ENCODE measurements around the gene SNTN.
"Not testable (repeated sequence)": the region's sequence is repeated elsewhere in the genome, so short reads cannot be mapped to it uniquely, and the experiment has no call there.

The SNTN gene

GRCh38 chr3:63639806-63640205 is 12.7 kb upstream of the SNTN start:
- no peaks in the 10 kb centered on the region for H3K4me1 ChIP-seq (ENCODE audit: control insufficient read depth in 5 of 5, insufficient read depth in 5 of 5, low read length in 5 of 5)
- no peaks in the 10 kb centered on the region for H3K36me3 ChIP-seq (ENCODE audit: control insufficient read depth in 5 of 5, insufficient read depth in 5 of 5, low read length in 5 of 5)
- no peak overlapping the region for H3K4me3 ChIP-seq (ENCODE audit: low read depth in 1 of 5, low read length in 5 of 5)
- no peak overlapping the region for H3K27ac ChIP-seq (ENCODE audit: low read depth, low read length)
- H3K27me3 ChIP-seq (ENCODE audit: control insufficient read depth in 5 of 5, insufficient read depth in 4 of 5, low read length in 5 of 5), result no peaks in the 10 kb centered on the region
- H3K9me3 ChIP-seq (ENCODE audit: control insufficient read depth in 5 of 5, low read length in 5 of 5), result peaks cover 0 to 5% (median 0%) of the 10 kb centered on the region in 5 donors
- H3K9ac ChIP-seq (ENCODE audit: low read length in 5 of 5), result no peak overlapping the region

DNA sequence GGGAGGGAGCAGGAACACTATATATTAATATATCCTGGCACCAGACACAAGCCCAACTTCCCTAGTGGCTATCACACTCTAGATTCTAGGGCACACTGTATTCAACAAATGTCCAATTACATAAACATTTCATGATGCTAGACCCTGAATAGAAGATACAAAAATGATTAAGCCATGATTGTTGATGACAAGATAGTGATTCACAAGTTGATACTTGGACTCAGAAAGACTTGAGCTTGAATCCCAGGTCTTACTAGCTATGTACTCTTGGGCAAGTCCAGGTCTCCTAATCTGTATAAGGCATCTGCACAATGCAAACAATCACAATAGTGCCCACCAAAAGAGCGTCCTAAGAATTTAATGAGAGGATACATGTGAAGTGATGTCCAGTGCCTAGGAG is 10.0 kb upstream of the SNTN start:
- Histone ChIP-seq H3K27ac (ENCODE audit: low read depth, low read length) (no peak overlapping the region), H3K27me3 (ENCODE audit: control insufficient read depth in 5 of 5, insufficient read depth in 4 of 5, low read length in 5 of 5) (no peaks in the 10 kb centered on the region), H3K4me3 (ENCODE audit: low read depth in 1 of 5, low read length in 5 of 5) (no peak overlapping the region), H3K9me3 (ENCODE audit: control insufficient read depth in 5 of 5, low read length in 5 of 5) (peaks cover 0 to 5% (median 0%) of the 10 kb centered on the region in 5 donors), H3K4me1 (ENCODE audit: control insufficient read depth in 5 of 5, insufficient read depth in 5 of 5, low read length in 5 of 5) (no peaks in the 10 kb centered on the region), H3K9ac (ENCODE audit: low read length in 5 of 5) (no peak overlapping the region), H3K36me3 (ENCODE audit: control insufficient read depth in 5 of 5, insufficient read depth in 5 of 5, low read length in 5 of 5) (no peaks in the 10 kb centered on the region)

DNA sequence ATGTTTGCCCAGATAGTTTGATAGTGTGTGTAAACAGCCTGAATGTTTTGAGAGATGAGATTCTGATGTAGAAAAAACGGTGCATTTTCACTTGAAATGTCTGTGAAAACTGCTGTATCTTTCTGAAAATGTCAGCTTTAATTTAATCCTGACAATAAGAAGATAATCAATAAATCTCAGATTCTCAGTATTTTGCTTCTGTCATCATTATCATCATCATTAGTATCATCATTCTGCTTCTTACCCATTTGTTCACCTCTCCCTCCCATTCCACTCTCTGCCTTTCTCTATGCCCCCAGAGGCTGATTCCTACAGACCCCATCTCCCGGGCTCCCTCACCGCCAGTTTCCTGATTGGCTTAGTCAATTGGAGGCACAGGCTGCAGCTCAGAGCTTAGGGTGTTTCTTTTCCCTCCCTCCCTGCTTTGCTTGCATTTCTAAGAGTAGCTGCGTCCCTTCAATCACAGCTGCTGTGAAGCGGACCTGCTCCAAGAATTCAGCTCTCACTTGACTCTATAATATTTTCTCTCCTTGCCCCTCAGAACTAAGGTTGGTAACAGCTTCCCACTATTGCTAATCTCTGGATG is 8.2 kb upstream of the SNTN start:
- no peak overlapping the region for H3K4me3 ChIP-seq (ENCODE audit: low read depth in 1 of 5, low read length in 5 of 5)
- H3K27ac ChIP-seq (ENCODE audit: low read depth, low read length), result no peak overlapping the region
- H3K9me3 ChIP-seq (ENCODE audit: control insufficient read depth in 5 of 5, low read length in 5 of 5), result peaks cover 0 to 5% (median 0%) of the 10 kb centered on the region in 5 donors
- no peaks in the 10 kb centered on the region for H3K27me3 ChIP-seq (ENCODE audit: control insufficient read depth in 5 of 5, insufficient read depth in 4 of 5, low read length in 5 of 5)
- no peaks in the 10 kb centered on the region for H3K4me1 ChIP-seq (ENCODE audit: control insufficient read depth in 5 of 5, insufficient read depth in 5 of 5, low read length in 5 of 5)
- H3K9ac ChIP-seq (ENCODE audit: low read length in 5 of 5), result no peak overlapping the region
- no peaks in the 10 kb centered on the region for H3K36me3 ChIP-seq (ENCODE audit: control insufficient read depth in 5 of 5, insufficient read depth in 5 of 5, low read length in 5 of 5)

DNA sequence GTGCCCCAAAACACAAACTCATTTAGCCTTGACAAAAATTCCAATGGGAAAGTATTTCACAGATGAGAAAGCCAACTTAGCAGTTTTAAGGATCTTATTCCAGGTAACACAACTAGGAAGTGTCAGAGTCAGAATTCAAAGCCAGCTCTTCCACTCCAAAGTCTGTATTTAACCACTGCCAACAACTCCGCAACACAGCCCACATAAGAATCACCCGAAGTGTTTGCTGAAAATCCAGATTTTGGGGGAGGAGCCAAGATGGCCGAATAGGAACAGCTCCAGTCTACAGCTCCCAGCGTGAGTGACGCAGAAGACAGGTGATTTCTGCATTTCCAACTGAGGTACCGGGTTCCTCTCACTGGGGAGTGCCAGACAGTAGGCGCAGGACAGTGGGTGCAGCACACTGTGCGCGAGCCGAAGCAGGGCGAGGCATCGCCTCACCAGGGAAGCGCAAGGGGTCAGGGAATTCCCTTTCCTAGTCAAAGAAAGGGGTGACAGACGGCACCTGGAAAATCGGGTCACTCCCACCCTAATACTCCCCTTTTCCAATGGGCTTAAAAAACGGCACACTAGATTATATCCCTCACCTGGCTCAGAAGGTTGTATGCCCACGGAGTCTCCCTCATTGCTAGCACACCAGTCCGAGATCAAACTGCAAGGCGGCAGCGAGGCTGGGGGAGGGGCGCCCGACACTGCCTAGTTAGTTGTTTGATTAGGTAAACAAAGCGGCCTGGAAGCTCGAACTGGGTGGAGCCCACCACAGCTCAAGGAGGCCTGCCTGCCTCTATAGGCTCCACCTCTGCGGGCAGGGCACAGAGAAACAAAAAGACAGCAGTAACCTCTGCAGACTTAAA is 7.3 kb upstream of the SNTN start:
- not testable (repeated sequence) for H3K9ac ChIP-seq (ENCODE audit: low read length in 5 of 5); H3K27me3 ChIP-seq (ENCODE audit: control insufficient read depth in 5 of 5, insufficient read depth in 4 of 5, low read length in 5 of 5); H3K9me3 ChIP-seq (ENCODE audit: control insufficient read depth in 5 of 5, low read length in 5 of 5); H3K4me1 ChIP-seq (ENCODE audit: control insufficient read depth in 5 of 5, insufficient read depth in 5 of 5, low read length in 5 of 5); H3K27ac ChIP-seq (ENCODE audit: low read depth, low read length); H3K36me3 ChIP-seq (ENCODE audit: control insufficient read depth in 5 of 5, insufficient read depth in 5 of 5, low read length in 5 of 5); H3K4me3 ChIP-seq (ENCODE audit: low read depth in 1 of 5, low read length in 5 of 5)

GRCh38 chr3:63654211-63654610 is 1.7 kb downstream of the SNTN start:
- Histone ChIP-seq H3K9me3 (ENCODE audit: control insufficient read depth in 5 of 5, low read length in 5 of 5) (no peaks in the 10 kb centered on the region), H3K36me3 (ENCODE audit: control insufficient read depth in 5 of 5, insufficient read depth in 5 of 5, low read length in 5 of 5) (no peaks in the 10 kb centered on the region)

DNA sequence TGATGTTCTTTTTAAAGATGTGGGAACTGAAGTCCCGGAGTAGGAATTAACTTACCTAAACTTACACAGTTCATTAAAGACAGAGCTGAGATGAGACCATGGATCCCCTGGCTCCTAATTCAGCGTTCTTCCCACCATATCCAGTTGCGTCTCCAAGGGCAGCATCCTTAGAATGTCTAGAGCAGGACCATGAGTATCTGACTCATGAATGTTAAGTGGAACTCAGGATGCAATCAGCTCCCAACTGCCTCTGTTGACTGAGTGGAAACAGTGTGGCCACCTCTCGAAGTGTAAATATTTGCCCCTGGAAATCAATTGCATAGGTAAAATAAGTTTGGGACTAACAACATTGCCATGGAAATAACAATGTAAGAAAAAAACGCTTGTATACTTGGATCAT is 2.5 kb downstream of the SNTN start:
- Histone ChIP-seq H3K4me1 (ENCODE audit: control insufficient read depth in 5 of 5, insufficient read depth in 5 of 5, low read length in 5 of 5) (peaks cover 0 to 12% (median 0%) of the 10 kb centered on the region in 5 donors), H3K36me3 (ENCODE audit: control insufficient read depth in 5 of 5, insufficient read depth in 5 of 5, low read length in 5 of 5) (no peaks in the 10 kb centered on the region), H3K9ac (ENCODE audit: low read length in 5 of 5) (no peak overlapping the region)

More at GRCh38 chr3:63654211-63654610, 1.7 kb downstream of the SNTN start:
- Histone ChIP-seq H3K4me1 (ENCODE audit: control insufficient read depth in 5 of 5, insufficient read depth in 5 of 5, low read length in 5 of 5) (peaks cover 0 to 12% (median 0%) of the 10 kb centered on the region in 5 donors), H3K27ac (ENCODE audit: low read depth, low read length) (no peak overlapping the region), H3K9ac (ENCODE audit: low read length in 5 of 5) (no peak overlapping the region), H3K27me3 (ENCODE audit: control insufficient read depth in 5 of 5, insufficient read depth in 4 of 5, low read length in 5 of 5) (no peaks in the 10 kb centered on the region), H3K4me3 (ENCODE audit: low read depth in 1 of 5, low read length in 5 of 5) (no peak overlapping the region)

DNA sequence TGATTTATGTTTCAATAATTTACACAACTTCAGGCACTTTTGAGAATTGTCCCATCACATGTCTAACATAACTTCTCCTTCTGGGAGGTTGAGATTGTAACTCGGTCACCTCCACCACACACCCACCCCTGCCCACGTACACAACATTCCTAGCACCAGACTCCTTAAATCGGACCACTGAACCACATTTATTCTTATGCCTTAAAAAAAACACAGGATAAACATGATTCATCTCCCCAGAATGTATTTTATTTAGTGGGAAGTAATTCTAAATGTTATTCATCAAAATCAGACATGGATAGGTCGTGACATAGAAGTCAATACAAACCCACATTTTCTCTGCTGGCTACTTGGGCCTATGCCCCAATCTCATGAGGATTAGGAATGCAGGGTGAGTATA is 3.0 kb downstream of the SNTN start:
- Histone ChIP-seq H3K36me3 (ENCODE audit: control insufficient read depth in 5 of 5, insufficient read depth in 5 of 5, low read length in 5 of 5) (no peaks in the 10 kb centered on the region), H3K27ac (ENCODE audit: low read depth, low read length) (no peak overlapping the region), H3K9ac (ENCODE audit: low read length in 5 of 5) (no peak overlapping the region), H3K4me1 (ENCODE audit: control insufficient read depth in 5 of 5, insufficient read depth in 5 of 5, low read length in 5 of 5) (peaks cover 0 to 12% (median 0%) of the 10 kb centered on the region in 5 donors), H3K4me3 (ENCODE audit: low read depth in 1 of 5, low read length in 5 of 5) (no peak overlapping the region), H3K9me3 (ENCODE audit: control insufficient read depth in 5 of 5, low read length in 5 of 5) (no peaks in the 10 kb centered on the region), H3K27me3 (ENCODE audit: control insufficient read depth in 5 of 5, insufficient read depth in 4 of 5, low read length in 5 of 5) (no peaks in the 10 kb centered on the region)

More for the DNA sequence above, 2.5 kb downstream of the SNTN start:
- H3K27ac ChIP-seq (ENCODE audit: low read depth, low read length), result no peak overlapping the region
- no peaks in the 10 kb centered on the region for H3K27me3 ChIP-seq (ENCODE audit: control insufficient read depth in 5 of 5, insufficient read depth in 4 of 5, low read length in 5 of 5)
- H3K4me3 ChIP-seq (ENCODE audit: low read depth in 1 of 5, low read length in 5 of 5), result no peak overlapping the region
- no peaks in the 10 kb centered on the region for H3K9me3 ChIP-seq (ENCODE audit: control insufficient read depth in 5 of 5, low read length in 5 of 5)

DNA sequence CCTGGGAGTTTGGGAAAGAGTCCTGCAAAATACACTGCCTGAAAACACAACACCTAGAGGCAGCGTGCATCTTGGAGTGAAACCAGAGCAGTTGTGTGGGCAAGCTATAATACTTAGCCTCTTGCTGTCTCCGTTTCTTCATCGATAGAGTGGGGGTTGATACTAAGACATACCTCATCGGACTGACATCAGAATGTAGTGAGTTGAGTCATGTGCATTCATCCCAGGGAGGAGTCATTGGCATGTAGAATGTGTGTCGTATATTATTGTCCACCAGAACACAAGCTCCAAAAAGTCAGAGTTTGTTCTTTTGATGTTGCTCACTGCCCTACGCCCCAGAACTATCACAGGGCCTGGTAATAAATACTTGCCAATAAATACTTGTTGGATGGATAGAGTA is 4.3 kb downstream of the SNTN start:
- Histone ChIP-seq H3K9ac (ENCODE audit: low read length in 5 of 5) (no peak overlapping the region), H3K4me1 (ENCODE audit: control insufficient read depth in 5 of 5, insufficient read depth in 5 of 5, low read length in 5 of 5) (peaks cover 0 to 12% (median 0%) of the 10 kb centered on the region in 5 donors), H3K36me3 (ENCODE audit: control insufficient read depth in 5 of 5, insufficient read depth in 5 of 5, low read length in 5 of 5) (no peaks in the 10 kb centered on the region), H3K27ac (ENCODE audit: low read depth, low read length) (no peak overlapping the region), H3K4me3 (ENCODE audit: low read depth in 1 of 5, low read length in 5 of 5) (no peak overlapping the region), H3K27me3 (ENCODE audit: control insufficient read depth in 5 of 5, insufficient read depth in 4 of 5, low read length in 5 of 5) (no peaks in the 10 kb centered on the region), H3K9me3 (ENCODE audit: control insufficient read depth in 5 of 5, low read length in 5 of 5) (no peaks in the 10 kb centered on the region)

DNA sequence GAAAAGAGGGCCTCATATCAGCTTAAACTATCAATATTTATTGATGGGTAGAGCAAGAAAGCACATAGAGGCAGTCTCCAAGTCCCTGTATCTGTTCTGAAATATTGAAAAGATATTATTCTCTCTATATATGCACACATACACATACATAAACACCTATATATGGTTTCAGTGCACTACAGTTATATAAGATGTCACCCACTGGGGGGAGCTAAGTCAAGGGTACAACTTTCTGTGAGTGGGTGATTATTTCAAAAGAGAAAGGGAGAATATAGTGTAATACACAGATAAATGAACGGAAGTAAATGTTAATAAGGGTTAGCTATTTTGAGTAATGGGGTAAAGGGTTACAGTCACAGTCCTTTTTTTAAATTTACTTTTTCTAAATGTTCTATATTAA is 8.8 kb downstream of the SNTN start:
- H3K9me3 ChIP-seq (ENCODE audit: control insufficient read depth in 5 of 5, low read length in 5 of 5), result no peaks in the 10 kb centered on the region
- H3K27ac ChIP-seq (ENCODE audit: low read depth, low read length), result no peak overlapping the region
- peaks cover 0 to 12% (median 0%) of the 10 kb centered on the region in 5 donors for H3K4me1 ChIP-seq (ENCODE audit: control insufficient read depth in 5 of 5, insufficient read depth in 5 of 5, low read length in 5 of 5)
- H3K36me3 ChIP-seq (ENCODE audit: control insufficient read depth in 5 of 5, insufficient read depth in 5 of 5, low read length in 5 of 5), result no peaks in the 10 kb centered on the region
- no peak overlapping the region for H3K9ac ChIP-seq (ENCODE audit: low read length in 5 of 5)
- H3K27me3 ChIP-seq (ENCODE audit: control insufficient read depth in 5 of 5, insufficient read depth in 4 of 5, low read length in 5 of 5), result no peaks in the 10 kb centered on the region
- H3K4me3 ChIP-seq (ENCODE audit: low read depth in 1 of 5, low read length in 5 of 5), result no peak overlapping the region

- Histone ChIP-seq H3K4me3 (ENCODE audit: low read depth in 1 of 5, low read length in 5 of 5) (no peak overlapping the region), H3K27ac (ENCODE audit: low read depth, low read length) (no peak overlapping the region), H3K4me1 (ENCODE audit: control insufficient read depth in 5 of 5, insufficient read depth in 5 of 5, low read length in 5 of 5) (peaks cover 0 to 10% (median 0%) of the 10 kb centered on the region in 5 donors), H3K9ac (ENCODE audit: low read length in 5 of 5) (no peak overlapping the region), H3K36me3 (ENCODE audit: control insufficient read depth in 5 of 5, insufficient read depth in 5 of 5, low read length in 5 of 5) (no peaks in the 10 kb centered on the region), H3K9me3 (ENCODE audit: control insufficient read depth in 5 of 5, low read length in 5 of 5) (no peaks in the 10 kb centered on the region), H3K27me3 (ENCODE audit: control insufficient read depth in 5 of 5, insufficient read depth in 4 of 5, low read length in 5 of 5) (no peaks in the 10 kb centered on the region)
These were observed 9.5 kb downstream of the SNTN start for GRCh38 chr3:63662011-63662410.
